Stimulated activated naive CD8-positive, alpha-beta T cell treated with anti-CD3 and anti-CD28 coated beads, Interleukin-15, Interleukin-2, amounts not matched to agents 100 U/mL and 50 U/mL, for 24 hours (primary cell): ENCODE measurements around the gene ZNF462.
"Not testable (repeated sequence)": the region's sequence is repeated elsewhere in the genome, so short reads cannot be mapped to it uniquely, and the experiment has no call there.

Source experiments
- ATAC-seq: fragments of 150-1000 bp; cut with Tn5 transposase; one replicate; pipeline ENCODE4 v1.10.0; 2021
- DNase-seq: peaks from one replicate; pipeline ENCODE4 v3.0.0; 2021

Gene ZNF462

DNA sequence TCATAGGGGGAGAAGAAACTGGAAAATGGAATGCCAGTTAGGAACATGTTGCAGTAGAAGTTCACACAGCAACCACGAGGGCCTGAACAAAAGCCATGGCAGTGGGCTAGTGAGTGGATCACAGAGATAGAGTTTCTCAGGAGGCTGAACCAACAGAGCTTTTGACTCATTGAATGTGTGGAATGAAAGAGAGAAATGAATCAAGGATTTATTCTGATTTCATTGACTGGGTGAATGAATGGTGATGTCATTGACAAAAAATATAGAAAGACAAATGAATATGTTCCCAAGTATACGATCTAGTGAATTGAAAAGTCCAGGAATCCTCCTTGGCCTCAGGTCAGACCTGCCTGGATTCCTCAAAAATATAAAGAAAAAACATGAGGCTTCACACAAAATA is 99.2 kb downstream of the ZNF462 start:
- ATAC-seq (no peak), DNase-seq (no peak)

DNA sequence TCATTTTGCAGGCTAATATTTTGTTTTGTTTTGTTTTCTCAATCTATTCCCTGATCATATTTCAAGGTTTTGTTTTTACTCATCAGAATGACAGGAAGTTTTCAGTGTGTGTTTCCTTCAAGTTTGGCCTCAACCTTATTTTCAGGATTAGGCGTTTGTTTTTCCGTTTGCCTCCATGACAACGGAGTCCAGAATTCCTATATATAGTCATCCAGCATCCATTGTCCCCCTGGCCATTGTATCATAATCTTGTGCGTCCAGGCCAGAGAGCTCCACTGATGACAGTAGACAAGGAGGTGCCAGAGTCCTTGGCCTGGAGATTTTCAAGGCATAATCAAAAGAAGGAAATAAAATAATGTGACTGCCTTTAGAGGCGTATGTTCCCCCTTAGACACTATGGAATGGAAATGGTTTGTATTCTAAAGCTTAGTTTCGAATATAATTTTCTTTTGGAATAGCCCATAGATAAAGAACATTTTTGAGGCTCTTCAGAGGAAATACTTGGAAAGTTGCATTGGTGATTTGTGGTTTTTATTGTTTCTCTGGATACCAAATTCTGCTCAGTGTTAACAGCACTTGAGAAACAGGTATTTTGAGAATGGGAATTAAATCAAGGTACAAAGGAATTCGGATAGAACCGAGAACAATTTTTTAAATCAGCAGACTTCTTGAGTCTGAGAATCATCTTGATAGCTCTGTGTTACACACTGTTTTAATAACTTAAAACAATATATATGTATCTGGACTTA is 99.8 kb downstream of the ZNF462 start:
- DNase-seq: no peak
- ATAC-seq: no peak

DNA sequence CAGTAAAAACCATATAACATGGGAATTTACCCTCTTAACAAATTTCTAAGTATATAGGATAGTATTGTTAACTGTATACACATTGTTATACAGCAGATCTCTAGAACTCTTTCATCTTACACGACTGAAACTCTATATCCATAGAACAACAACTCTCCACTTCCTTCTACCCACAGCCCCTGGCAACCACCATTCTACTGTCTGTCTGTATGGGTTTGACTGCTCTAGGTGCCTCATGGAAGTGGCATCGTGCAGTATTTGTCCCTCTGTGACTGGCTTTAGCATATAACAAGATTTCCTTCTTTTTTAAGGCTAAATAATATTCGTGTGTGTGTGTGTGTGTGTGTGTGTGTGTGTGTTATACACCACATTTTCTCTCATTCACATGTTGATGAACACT is 100.7 kb downstream of the ZNF462 start:
- ATAC-seq (no peak), DNase-seq (no peak)

DNA sequence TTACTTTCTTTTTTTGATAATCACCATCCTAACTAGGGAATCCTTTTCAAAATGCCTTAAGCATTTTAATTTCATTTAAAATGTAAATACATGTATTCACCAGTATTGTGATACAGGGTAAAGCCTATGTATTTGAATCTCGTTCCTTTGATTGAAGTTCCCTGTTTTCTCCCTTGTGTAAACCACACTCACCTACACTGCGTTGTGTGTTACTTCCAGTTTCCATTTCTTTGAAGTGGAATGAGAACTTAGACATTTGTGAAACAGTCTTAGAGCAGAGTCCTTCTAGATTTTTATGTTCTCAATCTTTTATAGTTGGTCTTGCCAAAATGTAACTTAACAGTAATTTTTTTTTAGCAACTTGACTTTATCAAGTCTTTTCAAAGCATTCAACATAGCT is 101.4 kb downstream of the ZNF462 start:
- ATAC-seq: no peak
- DNase-seq: no peak

DNA sequence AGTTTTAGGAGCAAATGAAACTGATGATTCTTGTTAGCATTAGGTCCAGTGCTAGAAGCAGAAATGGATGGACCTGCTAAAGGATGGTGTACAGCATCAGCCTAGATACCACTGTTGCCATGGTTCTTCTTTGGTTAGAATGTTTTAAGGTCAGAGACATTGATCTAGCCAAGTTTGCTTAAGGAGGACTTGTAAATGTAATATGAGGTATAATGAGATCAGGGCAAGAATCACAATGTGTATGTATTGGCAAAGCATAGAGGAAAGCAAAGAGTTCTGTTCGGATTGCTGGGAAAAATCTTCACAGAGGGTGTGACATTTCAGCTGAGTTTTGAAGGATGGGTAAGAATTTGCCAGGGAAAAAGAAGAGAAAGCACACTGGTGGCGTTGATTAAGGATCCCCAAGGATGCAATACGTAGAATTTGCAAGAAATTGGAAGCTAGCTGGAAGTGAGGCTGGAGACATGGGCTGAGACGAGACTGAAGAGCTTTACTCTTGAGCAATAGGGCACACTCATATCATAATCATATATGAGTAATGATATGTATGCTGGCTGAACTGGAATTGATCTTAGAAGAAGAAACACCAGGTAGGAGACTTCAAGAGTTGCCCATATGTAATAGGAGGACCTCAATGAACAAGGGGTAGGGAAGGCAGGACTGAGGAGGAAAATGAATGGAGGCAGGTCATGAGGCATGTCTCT is 102.0 kb downstream of the ZNF462 start:
- ATAC-seq (no peak), DNase-seq (no peak)

DNA sequence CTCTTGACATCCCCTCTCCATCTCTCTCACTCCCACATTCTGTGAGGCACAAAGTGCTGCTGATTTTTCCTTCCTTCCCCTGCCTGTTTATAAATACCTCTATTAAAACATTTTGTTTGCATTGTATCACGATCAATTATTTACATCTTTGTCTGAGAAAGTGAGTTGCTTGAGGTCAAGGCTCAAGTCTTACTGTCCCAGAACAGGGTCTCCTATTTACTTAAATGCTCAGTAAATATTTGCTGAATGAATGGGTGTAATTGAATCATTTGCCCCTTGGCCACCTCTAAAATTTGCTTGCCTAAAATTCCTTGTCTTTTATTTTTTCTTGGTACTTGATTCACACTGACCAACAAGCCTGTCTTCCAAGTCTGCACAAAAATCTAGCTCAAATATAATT is 103.5 kb downstream of the ZNF462 start:
- ATAC-seq: no peak
- DNase-seq: no peak

DNA sequence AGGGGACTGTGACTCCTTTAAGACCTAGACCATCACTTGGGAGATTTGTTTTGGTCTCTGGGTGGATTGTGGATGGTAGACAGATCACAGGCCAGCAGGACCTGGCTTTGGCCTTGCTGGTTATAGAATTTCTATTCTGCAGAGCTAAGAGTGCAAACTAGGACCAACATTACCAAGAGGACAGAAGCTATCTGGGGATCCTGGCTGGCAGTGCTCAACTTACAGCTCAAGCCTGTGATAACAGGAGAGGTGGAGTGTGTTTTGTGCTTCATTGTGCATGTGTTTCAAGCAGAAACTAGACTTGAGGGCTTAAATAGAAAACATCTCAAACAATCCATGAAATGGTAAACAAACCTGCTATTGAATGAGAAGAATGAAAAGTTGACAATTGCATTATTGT is 106.7 kb downstream of the ZNF462 start:
- no peak for ATAC-seq
- no peak for DNase-seq

DNA sequence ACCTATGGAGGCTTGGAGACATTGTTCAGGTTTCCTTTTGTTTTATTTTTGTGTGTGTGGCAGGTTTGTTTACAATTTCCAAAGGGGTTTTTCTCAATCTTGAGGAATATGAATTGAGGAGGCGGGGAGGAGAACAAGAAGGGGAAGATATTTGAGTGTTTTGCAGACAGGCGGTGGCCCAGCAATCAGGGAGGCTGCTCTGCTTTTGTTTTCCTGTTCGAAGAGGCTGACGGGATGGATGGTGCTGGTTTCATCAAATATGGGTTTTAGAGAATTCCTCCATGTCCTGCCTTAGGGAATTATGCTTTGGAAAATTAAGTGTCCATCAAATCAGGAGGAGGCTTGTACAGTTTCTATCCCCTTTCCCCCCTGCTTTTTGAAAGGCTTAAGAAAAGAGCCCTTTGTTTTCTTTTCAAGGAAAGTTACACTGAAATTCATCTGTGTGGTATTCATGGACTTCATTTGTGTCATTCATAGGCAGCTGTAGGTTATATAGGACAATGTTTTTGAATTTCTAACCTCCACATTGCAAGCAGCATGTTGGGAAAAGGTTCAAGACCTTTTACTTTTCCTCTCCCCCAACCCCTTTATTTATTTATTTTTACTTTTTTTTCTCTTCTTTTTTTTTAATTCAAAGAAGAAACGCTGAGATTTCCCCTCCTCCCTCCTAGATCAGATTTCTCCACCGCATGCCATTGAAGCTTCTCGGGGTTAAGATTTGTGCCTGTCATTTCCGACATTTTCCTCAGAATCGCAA is 107.4 kb downstream of the ZNF462 start:
- ATAC-seq (no peak), DNase-seq (no peak)

DNA sequence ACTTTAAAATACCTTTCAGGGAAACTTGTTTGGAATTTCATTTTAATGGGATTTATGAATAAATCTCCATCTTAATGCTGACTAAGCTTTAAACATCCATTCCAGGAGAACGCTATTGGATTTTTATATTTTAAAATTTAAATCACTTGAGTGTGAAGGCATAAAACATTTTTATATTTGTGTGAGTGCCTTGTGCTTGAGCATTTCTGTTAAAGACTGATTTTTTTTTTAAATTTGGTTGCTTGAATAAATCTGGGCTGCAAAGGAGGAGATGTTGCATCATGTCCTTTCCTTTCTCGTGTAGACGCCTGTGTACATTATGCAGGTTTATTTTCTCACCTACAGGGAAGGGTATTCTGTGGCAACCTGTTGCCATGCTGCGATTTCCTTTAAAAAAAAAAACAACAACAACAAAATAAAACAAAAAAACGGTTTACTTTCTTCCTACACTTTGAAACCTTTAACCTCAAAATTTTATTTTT is 108.1 kb downstream of the ZNF462 start:
- ATAC-seq (no peak), DNase-seq (no peak)

DNA sequence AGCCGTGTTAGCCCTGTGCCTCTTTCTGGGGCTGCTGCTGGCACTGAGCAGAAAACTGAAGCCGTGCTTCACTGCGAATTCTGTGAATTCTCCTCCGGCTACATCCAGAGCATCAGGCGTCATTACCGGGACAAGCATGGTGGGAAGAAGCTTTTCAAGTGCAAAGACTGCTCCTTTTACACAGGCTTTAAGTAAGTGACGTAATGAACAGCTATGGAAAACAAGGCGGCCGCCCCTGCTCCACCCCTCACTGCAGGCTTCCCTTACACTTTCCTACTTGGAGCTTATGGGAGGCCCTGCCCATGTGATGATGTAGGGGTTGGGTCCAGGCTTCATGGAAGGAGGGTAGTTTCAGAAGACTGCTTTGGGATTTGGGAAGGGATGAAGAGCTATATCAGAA is 109.1 kb downstream of the ZNF462 start:
- ATAC-seq (no peak), DNase-seq (no peak)

DNA sequence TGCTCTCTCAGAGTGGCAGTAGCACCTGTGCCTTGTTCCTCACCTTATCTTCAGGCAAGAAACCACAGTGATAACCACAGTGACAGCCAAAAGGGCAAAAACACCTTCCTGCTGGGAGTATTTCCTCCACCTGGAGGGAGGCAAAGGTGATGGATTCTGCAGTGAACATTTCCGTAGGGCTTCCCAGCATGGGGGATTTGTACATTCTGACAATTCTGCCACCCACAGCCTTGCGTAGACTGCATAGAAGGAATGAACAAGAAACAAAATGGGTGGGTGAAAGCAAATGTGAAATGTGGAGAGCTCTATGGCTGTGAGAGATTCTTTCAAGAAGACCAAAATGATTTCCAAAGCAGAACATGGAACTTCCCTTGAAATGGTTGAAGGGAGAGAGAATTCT is 111.4 kb downstream of the ZNF462 start:
- ATAC-seq (no peak), DNase-seq (no peak)

DNA sequence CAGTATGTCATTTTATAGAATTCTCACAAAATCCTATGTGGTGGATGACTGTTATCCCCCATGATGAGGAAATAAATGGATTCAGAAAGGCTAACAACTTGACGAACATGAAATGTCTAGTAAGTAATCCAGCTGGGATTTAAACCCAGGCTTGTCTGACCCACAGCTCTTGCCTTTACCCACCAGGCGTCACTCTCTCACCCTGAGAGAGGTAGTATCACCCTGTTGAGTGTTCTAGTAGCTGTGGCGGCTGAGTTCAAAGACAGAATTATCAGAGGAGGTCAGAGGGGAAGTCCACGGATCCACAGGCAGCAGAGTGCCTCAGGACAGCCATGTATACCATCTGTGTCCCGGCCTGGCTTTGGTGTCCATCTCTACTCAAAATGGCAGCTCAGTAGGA is 113.8 kb downstream of the ZNF462 start:
- ATAC-seq: no peak

DNA sequence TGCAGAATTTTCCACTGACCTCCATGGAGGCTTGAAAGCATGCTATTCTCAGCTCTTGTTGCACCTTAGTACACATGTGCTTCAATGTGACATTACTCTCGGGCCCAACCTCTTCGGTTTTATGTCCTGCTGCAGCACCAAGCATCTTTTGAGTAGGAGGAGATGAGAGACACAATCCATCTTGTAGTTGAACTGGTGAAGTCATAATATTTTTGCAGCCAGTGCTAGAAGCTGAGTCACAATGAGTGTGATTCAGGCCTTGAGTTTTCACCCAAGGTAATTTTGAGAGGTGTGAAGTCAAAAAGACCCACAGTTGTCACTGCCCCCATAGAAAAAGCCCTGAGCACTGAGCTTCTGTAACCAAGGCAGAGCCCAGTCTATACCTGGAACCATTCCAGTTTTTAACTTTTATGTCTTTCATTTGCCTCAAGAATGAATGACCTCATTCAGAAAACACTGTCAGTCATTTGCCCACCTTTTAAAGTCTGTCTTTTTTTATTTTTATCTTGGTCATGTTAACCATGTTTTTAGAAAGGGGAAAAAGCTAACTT is 117.7 kb downstream of the ZNF462 start:
- ATAC-seq: no peak
- no peak for DNase-seq

More for the DNA sequence above, 113.8 kb downstream of the ZNF462 start:
- DNase-seq: no peak

DNA sequence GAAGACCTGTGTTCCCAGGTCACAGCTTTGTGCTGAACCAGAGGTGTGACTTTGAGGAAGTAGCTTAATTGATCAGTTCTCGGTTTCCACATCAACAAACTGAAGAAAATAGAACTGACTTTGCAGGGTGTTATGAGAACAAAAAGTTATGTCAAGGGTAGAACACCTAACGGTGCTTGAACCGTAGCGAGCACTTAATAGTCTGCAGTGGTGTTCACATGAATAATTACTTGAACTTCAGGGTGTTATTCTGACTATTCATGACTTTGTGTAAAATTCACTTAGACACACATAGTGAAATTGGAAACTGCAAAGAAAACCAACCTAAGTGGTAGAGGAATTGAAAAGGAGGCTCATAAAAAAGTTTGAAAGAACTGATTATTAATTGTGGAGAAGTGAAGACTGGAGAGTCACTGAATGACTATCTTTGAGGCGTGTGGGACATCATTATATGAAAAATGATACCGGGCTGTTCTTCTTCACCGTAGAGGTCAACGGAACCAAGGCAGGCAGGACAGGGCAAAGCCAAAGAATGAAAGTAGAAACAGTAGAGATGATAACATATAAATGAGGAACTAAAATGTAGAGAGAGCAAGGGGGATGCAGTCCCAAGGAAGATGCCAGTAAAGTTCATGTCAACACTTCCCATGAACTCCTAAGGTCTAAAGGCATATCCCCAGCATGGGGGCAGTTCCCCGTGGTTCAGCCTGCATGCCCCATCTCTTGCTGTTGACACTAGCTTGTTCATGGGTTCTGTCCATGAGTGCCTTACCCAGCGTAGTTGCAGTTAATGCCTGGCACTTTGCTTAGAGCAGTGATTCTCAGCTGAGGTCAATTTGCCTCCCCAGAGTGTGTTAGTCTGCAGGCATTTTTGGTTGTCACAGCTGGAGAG is 118.7 kb downstream of the ZNF462 start:
- no peak for DNase-seq
- no peak for ATAC-seq

DNA sequence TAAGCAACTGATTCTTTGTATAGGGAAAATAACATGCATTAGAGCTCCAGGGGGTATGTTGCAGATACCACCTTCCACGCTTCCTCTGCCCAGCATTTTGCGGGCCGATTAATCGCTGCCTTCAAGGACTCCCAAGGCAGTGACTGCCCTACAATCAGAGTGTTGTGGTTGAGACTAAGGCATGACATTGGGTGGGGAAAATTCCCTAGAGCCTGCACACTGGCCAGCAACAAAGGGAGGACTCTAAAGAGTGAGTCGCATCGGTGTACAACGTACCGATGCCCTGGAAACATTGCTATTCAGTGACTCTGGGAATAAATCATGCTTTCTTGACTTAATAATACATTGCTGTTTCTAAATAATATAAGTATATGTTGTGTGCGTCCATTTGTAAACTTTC is 119.7 kb downstream of the ZNF462 start:
- ATAC-seq: no peak

DNA sequence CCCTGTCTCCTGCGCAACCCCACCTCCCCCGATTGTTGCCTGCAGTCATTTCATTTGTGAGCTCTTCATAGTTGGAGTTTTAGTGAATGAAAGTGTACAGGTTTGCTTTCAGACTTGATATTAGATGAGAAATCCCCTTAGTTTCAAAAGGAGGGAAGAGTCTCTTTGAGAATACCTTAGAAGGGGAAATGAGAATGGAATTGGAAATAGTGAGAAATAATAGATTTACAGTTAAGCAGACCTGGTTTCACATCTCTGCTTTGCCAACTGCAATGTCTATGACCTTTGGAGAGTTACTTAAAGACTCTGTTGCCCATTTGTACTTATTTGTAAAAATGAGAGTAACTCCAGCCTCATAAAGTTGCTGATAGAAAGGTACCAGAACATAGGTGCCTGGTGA is 120.4 kb downstream of the ZNF462 start:
- DNase-seq (no peak), ATAC-seq (no peak)

More for the DNA sequence above, 119.7 kb downstream of the ZNF462 start:
- DNase-seq: no peak

DNA sequence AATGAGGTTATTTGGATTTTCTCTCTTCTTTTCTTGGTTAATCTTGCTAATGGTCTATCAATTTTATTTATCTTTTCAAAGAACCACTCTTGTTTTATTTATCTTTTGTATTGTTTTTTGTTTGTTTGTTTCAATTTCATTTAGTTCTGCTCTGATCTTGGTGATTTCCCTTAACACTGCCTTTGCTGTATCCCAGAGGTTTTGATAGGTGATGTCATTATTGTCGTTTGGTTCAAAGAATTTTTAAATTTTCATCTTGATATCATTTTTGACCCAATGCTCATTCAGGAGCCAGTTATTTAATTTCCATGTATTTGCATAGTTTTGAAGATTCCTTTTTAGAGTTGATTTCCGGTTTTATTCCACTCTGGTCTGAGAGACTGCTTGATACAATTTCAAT is 126.9 kb downstream of the ZNF462 start:
- not testable (repeated sequence) for DNase-seq, ATAC-seq

DNA sequence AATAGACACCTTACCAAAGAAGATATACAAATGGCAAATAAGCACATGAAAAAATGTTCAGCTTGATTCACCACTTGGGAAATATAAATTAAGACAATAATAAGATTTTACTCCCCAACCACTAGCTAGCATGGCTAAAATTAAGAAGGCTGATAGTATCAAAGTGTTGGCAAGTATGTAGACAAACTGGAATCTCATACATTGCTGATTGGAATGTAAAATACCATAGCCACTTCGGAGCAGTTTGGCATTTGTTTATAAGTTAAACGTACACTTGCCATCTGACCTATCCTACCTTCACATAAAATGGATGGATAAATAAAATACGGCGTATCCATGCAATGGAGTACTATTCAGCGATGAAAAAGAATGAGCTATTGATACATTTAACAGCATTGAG is 129.2 kb downstream of the ZNF462 start:
- DNase-seq (no peak), ATAC-seq (no peak)

DNA sequence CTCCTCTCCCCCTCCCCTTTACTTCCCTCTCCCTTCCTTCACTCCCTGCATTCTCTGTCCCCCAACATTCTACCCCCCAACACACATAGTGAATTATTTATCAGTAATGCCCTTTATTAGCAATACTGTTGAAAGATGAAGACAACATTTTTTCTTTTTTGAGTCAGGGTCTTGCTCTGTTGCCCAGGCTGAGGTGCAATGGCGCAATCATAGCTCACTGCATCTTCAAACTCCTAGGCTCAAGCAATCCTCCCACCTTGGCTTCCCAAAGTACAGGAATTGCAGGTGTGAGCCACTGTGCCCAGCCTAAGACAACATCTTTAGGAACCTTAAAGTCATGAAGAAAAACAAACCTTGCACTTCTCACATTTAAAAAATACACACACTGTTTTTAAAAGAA is 130.6 kb downstream of the ZNF462 start:
- ATAC-seq (no peak), DNase-seq (no peak)

DNA sequence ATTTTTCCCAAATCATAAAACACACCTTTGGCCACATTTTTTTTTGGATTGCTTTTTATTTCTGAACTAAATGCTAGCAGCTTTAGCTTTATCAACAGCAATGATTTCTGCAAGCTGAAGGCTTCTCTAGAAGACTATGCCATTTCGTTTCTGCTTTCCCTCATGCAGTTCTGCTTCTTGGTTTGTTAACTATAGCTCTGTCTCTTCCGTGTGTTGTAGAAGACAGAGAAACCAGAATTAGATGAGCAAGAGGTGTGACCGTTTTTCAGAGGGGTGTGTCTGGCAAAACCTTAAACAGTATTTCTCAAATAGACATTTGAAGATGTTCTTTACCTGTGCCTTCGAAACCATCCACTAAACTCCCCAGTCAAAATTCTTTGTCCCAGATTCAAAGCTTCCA is 131.5 kb downstream of the ZNF462 start:
- ATAC-seq: no peak
- no peak for DNase-seq

DNA sequence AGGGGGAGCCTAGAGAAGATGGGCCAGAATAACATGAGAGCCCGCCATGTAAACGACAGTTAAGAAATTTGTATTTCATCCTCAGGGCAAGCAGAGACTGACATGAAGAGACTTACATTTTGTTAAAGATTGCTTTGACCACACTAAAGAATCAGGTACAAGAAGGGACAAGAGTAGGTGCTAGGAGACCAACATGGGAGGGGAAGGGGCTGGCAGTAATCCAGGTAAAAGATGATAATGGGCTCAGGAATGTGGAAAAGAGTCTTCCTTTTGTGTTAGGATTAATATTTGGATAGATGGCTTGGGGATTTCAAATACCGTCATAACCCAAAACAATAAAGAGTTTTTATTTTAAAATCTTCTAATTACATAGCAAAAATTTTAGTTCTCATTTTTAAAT is 137.3 kb downstream of the ZNF462 start:
- DNase-seq: no peak
- ATAC-seq: no peak

DNA sequence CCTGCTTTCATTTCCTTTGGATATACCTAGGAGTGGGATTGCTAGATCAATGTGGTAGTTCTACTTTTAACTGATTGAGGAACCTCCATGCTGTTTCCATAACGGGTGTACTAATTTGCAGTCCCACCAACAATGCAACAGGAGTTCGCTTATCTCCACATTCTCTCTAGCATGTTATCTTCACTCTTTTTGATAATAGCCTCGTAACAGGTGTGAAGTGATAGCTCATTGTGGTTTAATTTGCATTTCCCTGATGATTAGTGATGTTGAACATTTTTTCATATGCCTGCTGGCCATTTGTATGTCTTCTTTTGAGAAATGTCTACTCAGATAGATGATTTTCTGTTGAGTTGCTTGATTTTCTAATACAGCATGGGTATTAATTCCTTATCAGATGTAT is 142.2 kb downstream of the ZNF462 start:
- ATAC-seq (no peak), DNase-seq (no peak)
